ENCODE data around the gene KIF21B. TPM values are rescaled to one million over a fixed set of nuclear protein-coding genes. Genes with fewer than 3 reads are reported as not detected.

KIF21B gene
- total and polyA plus RNA-seq, 2 of the 4 experiments (the other 2 are of a cell fraction): 0.36 to 0.55 TPM

DNA sequence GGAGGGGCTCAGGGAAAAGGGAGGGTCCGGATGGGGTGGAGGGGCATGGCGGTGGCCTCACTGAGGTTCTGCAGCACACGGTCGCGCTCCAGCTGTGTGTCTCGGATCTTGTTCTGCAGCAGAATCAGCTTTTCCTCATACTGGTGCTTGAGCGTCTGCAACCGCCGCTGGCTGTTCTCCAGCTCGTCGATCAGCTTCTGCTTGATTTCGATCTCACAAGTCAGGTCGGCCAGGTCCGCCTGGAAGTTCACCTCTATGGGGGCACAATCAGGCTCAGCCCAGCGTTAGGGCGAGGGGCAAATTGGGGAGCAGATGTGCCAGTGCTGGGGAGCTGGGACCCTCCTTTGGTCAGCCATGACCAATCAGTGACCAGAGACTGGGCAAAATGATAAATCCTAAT lies 25.2 kb downstream of the KIF21B start:
- no peak overlapping the region for H2AK9ac ChIP-seq (replicated peaks; ENCODE audit: low read depth, low read length, poor library complexity)
- no peak overlapping the region for H2AK5ac ChIP-seq (ENCODE audit: low read depth, low read length)
- DNase-seq (no peak), ATAC-seq (ENCODE audit: low read depth) (no peak)
- no peak overlapping the region for H3K27ac ChIP-seq (ENCODE audit: insufficient read depth, low read length)
- ChIA-PET POLR2A (ENCODE audit: unreplicated experiment) (no interaction called here), CTCF (no interaction called here)
- no peaks in the 10 kb centered on the region for H3K9me1 ChIP-seq (ENCODE audit: insufficient read depth, low read length)
- BruUV-seq (replicated peaks): no TSS peak
- H2BK15ac ChIP-seq (ENCODE audit: low read depth, low read length): no peak overlapping the region
- WGBS, 2 experiments (ENCODE audit: extremely low coverage in 2 of 2, insufficient read length in 1 of 2): 87% methylated on average over 11 of the region's 16 CpGs; no CpG with 5 or more reads in 1 of the 2 experiments
- H3K79me1 ChIP-seq (ENCODE audit: low read depth in 1 of 2, low read length in 2 of 2): no peaks in the 10 kb centered on the region
- H3K4me1 ChIP-seq (ENCODE audit: control insufficient read depth, insufficient read depth, low read length): no peaks in the 10 kb centered on the region
- H3K23ac ChIP-seq (ENCODE audit: low read depth, low read length): no peak overlapping the region
- dilution Hi-C loops (cut with HindIII; ENCODE audit: low sequenced_read_pairs, unreplicated experiment): no loop called here
- no peak overlapping the region for H3K18ac ChIP-seq (ENCODE audit: low read depth, low read length)
- peaks cover 9% of the 10 kb centered on the region; the same call in 1 of the 2 replicates for H3K27me3 ChIP-seq (ENCODE audit: control insufficient read depth, insufficient read depth, low read length)
- no peak overlapping the region for H2BK5ac ChIP-seq (ENCODE audit: low read depth, low read length, poor library complexity, severe bottlenecking)
- H4K5ac ChIP-seq (ENCODE audit: low read depth, low read length): no peak overlapping the region
- no peak overlapping the region for H3K9ac ChIP-seq (ENCODE audit: low read depth, low read length)
- no peak overlapping the region for H3K4me3 ChIP-seq (ENCODE audit: insufficient read depth, low read depth, low read length)
- no peak overlapping the region for H3K56ac ChIP-seq (ENCODE audit: extremely low read depth, insufficient read depth, low read length)
- in situ Hi-C loops (cut with MboI; ENCODE audit: low sequenced_read_pairs): no loop called here
- no peak overlapping the region for H4K8ac ChIP-seq (ENCODE audit: low read depth in 2 of 2, low read length in 2 of 2)
- no peak overlapping the region for H3K4ac ChIP-seq (ENCODE audit: low read depth, low read length)
- H2BK120ac ChIP-seq (ENCODE audit: low read depth, low read length): no peak overlapping the region
- no peak overlapping the region for H2AFZ ChIP-seq (replicated peaks; ENCODE audit: low read length, poor library complexity)
- no peaks in the 10 kb centered on the region for H3K9me3 ChIP-seq (ENCODE audit: control insufficient read depth, insufficient read depth, low read length)
- no peaks in the 10 kb centered on the region for H3K36me3 ChIP-seq (ENCODE audit: control insufficient read depth, insufficient read depth, low read length)
- H3K14ac ChIP-seq (replicated peaks; ENCODE audit: low read depth, low read length): no peak overlapping the region
- intact Hi-C loops (cut with micrococcal nuclease): no loop called here
- TF ChIP-seq POLR2A (IDR thresholded peaks at IDR 0.05; ENCODE audit: low read depth, low read length) (no peak), RAD21 (IDR thresholded peaks at IDR 0.05; ENCODE audit: low read length) (no peak), CHD1 (IDR thresholded peaks at IDR 0.05; ENCODE audit: low read depth, low read length) (no peak), FOS (IDR thresholded peaks at IDR 0.05; ENCODE audit: low read depth, low read length) (no peak), RFX5 (IDR thresholded peaks at IDR 0.05; ENCODE audit: low read depth, low read length) (no peak), MAZ (IDR thresholded peaks at IDR 0.05; ENCODE audit: borderline replicate concordance, low read depth, low read length) (no peak), SMC3 (IDR thresholded peaks at IDR 0.05; ENCODE audit: low read depth, low read length) (no peak), RCOR1 (IDR thresholded peaks at IDR 0.05; ENCODE audit: insufficient replicate concordance, low read length) (no peak), CEBPB (IDR thresholded peaks at IDR 0.05; ENCODE audit: low read depth, low read length) (no peak), NFE2L2 (IDR thresholded peaks at IDR 0.05; ENCODE audit: low read depth, low read length) (no peak), MXI1 (IDR thresholded peaks at IDR 0.05; ENCODE audit: borderline replicate concordance, low read depth, low read length) (no peak), MAFK (IDR thresholded peaks at IDR 0.05; ENCODE audit: low read depth, low read length) (no peak), BHLHE40 (IDR thresholded peaks at IDR 0.05; ENCODE audit: low read depth, low read length) (no peak)
- TF ChIP-seq, protein P1, sequence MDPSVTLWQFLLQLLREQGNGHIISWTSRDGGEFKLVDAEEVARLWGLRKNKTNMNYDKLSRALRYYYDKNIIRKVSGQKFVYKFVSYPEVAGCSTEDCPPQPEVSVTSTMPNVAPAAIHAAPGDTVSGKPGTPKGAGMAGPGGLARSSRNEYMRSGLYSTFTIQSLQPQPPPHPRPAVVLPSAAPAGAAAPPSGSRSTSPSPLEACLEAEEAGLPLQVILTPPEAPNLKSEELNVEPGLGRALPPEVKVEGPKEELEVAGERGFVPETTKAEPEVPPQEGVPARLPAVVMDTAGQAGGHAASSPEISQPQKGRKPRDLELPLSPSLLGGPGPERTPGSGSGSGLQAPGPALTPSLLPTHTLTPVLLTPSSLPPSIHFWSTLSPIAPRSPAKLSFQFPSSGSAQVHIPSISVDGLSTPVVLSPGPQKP (IDR thresholded peaks at IDR 0.05; ENCODE audit: borderline replicate concordance, low read depth, low read length): no peak
- TF ChIP-seq, protein P2, sequence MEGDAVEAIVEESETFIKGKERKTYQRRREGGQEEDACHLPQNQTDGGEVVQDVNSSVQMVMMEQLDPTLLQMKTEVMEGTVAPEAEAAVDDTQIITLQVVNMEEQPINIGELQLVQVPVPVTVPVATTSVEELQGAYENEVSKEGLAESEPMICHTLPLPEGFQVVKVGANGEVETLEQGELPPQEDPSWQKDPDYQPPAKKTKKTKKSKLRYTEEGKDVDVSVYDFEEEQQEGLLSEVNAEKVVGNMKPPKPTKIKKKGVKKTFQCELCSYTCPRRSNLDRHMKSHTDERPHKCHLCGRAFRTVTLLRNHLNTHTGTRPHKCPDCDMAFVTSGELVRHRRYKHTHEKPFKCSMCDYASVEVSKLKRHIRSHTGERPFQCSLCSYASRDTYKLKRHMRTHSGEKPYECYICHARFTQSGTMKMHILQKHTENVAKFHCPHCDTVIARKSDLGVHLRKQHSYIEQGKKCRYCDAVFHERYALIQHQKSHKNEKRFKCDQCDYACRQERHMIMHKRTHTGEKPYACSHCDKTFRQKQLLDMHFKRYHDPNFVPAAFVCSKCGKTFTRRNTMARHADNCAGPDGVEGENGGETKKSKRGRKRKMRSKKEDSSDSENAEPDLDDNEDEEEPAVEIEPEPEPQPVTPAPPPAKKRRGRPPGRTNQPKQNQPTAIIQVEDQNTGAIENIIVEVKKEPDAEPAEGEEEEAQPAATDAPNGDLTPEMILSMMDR (conservative IDR thresholded peaks at IDR 0.05; ENCODE audit: low read depth, low read length): no peak
- TF ChIP-seq, protein P3, sequence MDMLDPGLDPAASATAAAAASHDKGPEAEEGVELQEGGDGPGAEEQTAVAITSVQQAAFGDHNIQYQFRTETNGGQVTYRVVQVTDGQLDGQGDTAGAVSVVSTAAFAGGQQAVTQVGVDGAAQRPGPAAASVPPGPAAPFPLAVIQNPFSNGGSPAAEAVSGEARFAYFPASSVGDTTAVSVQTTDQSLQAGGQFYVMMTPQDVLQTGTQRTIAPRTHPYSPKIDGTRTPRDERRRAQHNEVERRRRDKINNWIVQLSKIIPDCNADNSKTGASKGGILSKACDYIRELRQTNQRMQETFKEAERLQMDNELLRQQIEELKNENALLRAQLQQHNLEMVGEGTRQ (IDR thresholded peaks at IDR 0.05; ENCODE audit: low read depth, low read length): no peak
- no peaks in the 10 kb centered on the region for H4K20me1 ChIP-seq (ENCODE audit: insufficient read depth, low read length)
- no peak overlapping the region for H3K4me2 ChIP-seq (ENCODE audit: low read depth, low read length)
- no peak overlapping the region for H4K91ac ChIP-seq (ENCODE audit: insufficient read depth, low read depth, low read length)
- no peak overlapping the region for H2BK20ac ChIP-seq (ENCODE audit: low read depth, low read length)

Measured in IMR-90 (cell line).